Measurements from ENCODE around the gene COPS6.

The COPS6 gene

DNA sequence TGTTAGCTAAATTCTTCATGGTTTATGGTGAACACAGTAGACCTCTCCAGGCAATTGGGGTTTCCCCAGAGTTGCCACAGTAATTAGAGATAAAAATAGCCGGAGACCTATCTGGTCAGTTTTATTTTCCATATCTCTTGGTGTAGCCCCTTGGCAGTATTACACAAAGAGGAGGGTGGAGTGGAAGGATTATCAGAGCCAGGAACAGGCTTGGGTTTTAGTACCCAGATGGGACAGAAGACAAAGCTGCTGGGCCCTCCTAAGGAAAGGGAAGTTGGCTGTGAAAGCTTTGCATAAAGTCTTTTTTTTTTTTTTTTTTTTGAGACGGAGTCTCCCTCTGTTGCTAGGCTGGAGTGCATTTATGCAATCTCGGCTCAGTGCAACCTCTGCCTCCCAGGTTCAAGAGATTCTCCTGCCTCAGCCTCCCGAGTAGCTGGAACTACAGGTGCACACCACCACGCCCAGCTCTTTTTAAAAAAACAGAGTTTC lies 29.5 kb upstream of the COPS6 start:
- Histone ChIP-seq H3K9ac (no peak overlapping the region; a peak in 1 of 22 replicates), H3K9me3 (replicated peaks in 1 of 11) (no peaks in the 10 kb centered on the region), H3K4me1 (peaks cover 0 to 20% (median 0%) of the 10 kb centered on the region in 10 experiments; a peak in 5 of 20 replicates), H3K27me3 (no peaks in the 10 kb centered on the region), H4K20me1 (peaks cover 0 to 7% (median 0%) of the 10 kb centered on the region in 11 experiments; a peak in 4 of 22 replicates), H3K36me3 (peaks cover 67 to 83% (median 73%) of the 10 kb centered on the region in 11 experiments), H3K4me3 (no peak overlapping the region), H3K4me2 (peak overlapping the region in 2 of 11 experiments; percentile 39 to 52; a peak in 4 of 22 replicates), H3K27ac (no peak overlapping the region)
- TF ChIP-seq Cebpa-rat (IDR thresholded peaks at IDR 0.05), result no peak

DNA sequence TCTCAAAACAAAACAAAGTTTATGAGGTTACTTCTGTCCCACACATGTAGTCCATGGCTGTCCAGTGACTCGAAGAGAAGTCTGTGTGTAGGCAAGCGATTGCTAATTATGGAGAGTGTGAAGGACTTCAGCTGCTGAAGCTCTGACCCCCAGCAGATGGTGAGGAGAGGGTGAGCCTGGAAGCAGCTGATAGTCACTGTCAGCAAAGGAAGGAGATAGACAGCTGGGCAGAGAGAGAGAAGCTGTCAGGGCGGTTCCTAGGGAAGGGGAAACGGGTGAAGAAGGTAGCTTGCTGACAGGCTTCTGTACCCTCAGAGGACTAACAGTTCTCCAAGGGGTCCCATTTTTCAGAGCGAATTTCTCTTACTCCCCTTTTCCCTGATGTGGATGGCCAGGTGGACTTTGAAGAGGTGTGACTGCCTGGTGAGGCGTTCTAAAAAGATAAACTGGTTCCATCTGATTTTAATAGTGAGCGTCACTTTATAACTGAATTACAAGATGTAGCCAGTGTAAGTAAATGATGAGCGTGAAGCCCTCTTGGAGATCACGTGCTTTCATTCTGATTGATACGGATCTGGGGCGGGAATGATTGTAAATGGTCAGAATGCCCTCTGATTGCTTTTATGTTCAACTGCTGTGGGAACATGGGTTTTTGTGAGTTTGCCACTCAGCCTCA lies 27.1 kb upstream of the COPS6 start:
- Histone ChIP-seq H3K27me3 (no peaks in the 10 kb centered on the region), H3K4me3 (no peak overlapping the region), H3K4me2 (no peak overlapping the region), H3K9ac (no peak overlapping the region), H3K27ac (no peak overlapping the region), H3K4me1 (peaks cover 0 to 20% (median 10%) of the 10 kb centered on the region in 10 experiments; a peak in 13 of 20 replicates), H4K20me1 (peaks cover 0 to 18% (median 7%) of the 10 kb centered on the region in 11 experiments; a peak in 8 of 22 replicates), H3K9me3 (replicated peaks in 1 of 11) (no peaks in the 10 kb centered on the region), H3K36me3 (peaks cover 83 to 100% (median 93%) of the 10 kb centered on the region in 11 experiments)
- TF ChIP-seq Cebpa-rat (IDR thresholded peaks at IDR 0.05), result no peak

DNA sequence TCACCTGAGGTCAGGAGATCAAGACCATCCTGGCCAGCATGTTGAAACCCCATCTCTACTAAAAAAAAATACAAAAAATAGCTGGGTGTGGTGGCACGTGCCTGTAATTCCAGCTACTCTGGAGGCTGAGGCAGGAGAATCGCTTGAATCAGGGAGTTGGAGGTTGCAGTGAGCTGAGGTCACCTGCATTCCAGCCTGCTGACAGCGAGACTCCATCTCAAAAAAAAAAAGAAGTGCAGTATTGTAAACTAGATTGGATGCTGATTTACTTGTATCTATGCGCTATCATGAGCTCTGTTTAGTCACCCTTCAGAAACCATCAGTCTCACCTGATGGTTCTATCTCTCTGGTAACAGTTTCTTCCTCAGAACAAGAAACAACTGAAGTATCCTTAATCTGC lies 25.4 kb upstream of the COPS6 start:
- Histone ChIP-seq H3K36me3 (peaks cover 71 to 100% (median 93%) of the 10 kb centered on the region in 11 experiments), H3K27ac (no peak overlapping the region), H3K4me3 (no peak overlapping the region), H3K9me3 (replicated peaks in 1 of 11) (no peaks in the 10 kb centered on the region; a peak in 1 of 22 replicates), H3K4me2 (no peak overlapping the region), H3K27me3 (no peaks in the 10 kb centered on the region), H3K9ac (no peak overlapping the region; a peak in 2 of 22 replicates), H4K20me1 (peaks cover 0 to 25% (median 7%) of the 10 kb centered on the region in 11 experiments; a peak in 10 of 22 replicates), H3K4me1 (peaks cover 0 to 17% (median 11%) of the 10 kb centered on the region in 10 experiments; a peak in 13 of 20 replicates)
- no peak for TF ChIP-seq Cebpa-rat (IDR thresholded peaks at IDR 0.05)

DNA sequence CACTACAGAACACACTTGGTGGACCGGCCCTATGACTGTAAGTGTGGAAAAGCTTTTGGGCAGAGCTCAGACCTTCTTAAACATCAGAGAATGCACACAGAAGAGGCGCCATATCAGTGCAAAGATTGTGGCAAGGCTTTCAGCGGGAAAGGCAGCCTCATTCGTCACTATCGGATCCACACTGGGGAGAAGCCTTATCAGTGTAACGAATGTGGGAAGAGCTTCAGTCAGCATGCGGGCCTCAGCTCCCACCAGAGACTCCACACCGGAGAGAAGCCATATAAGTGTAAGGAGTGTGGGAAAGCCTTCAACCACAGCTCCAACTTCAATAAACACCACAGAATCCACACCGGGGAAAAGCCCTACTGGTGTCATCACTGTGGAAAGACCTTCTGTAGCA lies 24.6 kb upstream of the COPS6 start:
- Histone ChIP-seq H3K27me3 (no peaks in the 10 kb centered on the region), H3K9ac (no peak overlapping the region), H3K4me3 (no peak overlapping the region), H3K36me3 (peaks cover 74 to 100% (median 93%) of the 10 kb centered on the region in 11 experiments), H3K9me3 (replicated peaks in 1 of 11) (peaks cover under 1 to 7% (median 3%) of the 10 kb centered on the region in 11 experiments; a peak in 17 of 22 replicates), H3K4me2 (no peak overlapping the region), H4K20me1 (peaks cover 0 to 25% (median 7%) of the 10 kb centered on the region in 11 experiments; a peak in 10 of 22 replicates), H3K27ac (no peak overlapping the region), H3K4me1 (peaks cover 0 to 15% (median 8%) of the 10 kb centered on the region in 10 experiments; a peak in 13 of 20 replicates)
- TF ChIP-seq Cebpa-rat (IDR thresholded peaks at IDR 0.05), result no peak

DNA sequence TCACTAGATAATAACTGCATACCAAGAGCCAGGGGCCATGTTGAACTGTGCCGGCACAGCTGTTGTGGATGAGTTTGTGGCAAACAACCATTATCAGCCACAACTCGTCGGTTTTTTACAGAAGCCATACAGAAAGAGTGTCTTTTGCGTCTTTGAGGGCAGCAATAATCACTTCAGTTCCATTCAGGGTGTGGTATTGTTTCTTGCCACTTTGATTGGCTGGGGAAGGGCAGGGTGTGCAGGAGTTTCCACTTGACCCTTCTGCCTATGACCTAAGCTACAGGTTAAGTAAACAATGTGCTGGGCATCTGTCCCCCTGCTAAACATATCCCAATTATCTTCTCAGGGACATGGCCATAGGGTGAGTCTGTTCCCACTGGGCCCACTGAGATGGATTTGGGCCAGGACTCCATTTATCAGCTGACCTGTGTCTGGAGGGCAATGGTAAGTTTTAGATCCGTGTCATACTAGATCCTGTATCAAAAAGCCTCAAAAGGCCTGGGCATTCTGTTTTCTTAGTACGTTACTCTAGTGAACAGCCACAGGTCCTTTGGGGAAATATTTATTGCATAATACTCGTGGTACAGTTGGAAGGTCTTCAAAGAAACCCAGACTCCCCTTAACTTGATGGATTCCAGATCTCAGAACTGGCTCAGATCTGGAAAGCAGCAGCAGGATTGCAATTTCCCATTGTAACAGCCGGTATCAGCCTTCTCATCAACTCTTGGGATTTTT lies 23.1 kb upstream of the COPS6 start:
- Histone ChIP-seq H3K4me2 (peak overlapping the region in 7 of 11 experiments; percentile 3 to 36 (median 19); a peak in 8 of 22 replicates), H3K4me3 (no peak overlapping the region), H3K27ac (peak overlapping the region in 4 of 11 experiments; percentile 10 to 34 (median 22); a peak in 3 of 22 replicates), H3K9me3 (replicated peaks in 1 of 11) (peaks cover 15 to 22% (median 17%) of the 10 kb centered on the region in 11 experiments), H3K4me1 (peaks cover 0 to 15% (median 5%) of the 10 kb centered on the region in 10 experiments; a peak in 9 of 20 replicates), H4K20me1 (peaks cover 0 to 25% (median 7%) of the 10 kb centered on the region in 11 experiments; a peak in 10 of 22 replicates), H3K9ac (no peak overlapping the region), H3K27me3 (no peaks in the 10 kb centered on the region), H3K36me3 (peaks cover 81 to 100% (median 96%) of the 10 kb centered on the region in 11 experiments)
- TF ChIP-seq Cebpa-rat (IDR thresholded peaks at IDR 0.05), result peak in 6 of 11 experiments; percentile 6 to 84 (median 53); a peak in 8 of 22 replicates

DNA sequence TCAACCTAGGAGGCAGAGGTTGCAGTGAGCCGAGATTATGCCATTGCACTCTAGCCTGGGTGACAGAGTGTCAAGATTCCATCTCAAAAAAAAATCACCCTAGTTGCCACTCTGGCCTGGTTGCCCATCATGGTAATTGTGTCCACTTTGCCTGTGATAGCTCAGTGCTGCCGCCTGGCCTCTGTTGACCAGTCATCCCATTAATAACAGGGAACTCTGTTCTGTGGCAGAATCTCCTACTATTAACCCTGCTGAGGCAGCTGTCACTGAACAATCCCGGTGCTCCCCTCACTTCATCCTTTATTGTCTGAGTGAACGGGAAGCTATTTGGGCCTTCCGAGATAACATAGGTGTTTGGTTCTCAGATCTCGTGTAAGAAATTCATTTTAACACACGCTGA lies 21.8 kb upstream of the COPS6 start:
- Histone ChIP-seq H4K20me1 (peaks cover 0 to 25% (median 7%) of the 10 kb centered on the region in 11 experiments; a peak in 10 of 22 replicates), H3K9me3 (replicated peaks in 1 of 11) (peaks cover 28 to 35% (median 31%) of the 10 kb centered on the region in 11 experiments), H3K4me1 (peaks cover 0 to 15% (median 5%) of the 10 kb centered on the region in 10 experiments; a peak in 9 of 20 replicates), H3K9ac (no peak overlapping the region), H3K4me3 (no peak overlapping the region), H3K27me3 (peaks cover 0 to 10% (median 0%) of the 10 kb centered on the region in 11 experiments; a peak in 4 of 22 replicates), H3K4me2 (no peak overlapping the region), H3K27ac (no peak overlapping the region), H3K36me3 (peaks cover 81 to 100% (median 97%) of the 10 kb centered on the region in 11 experiments)
- TF ChIP-seq Cebpa-rat (IDR thresholded peaks at IDR 0.05), result no peak

DNA sequence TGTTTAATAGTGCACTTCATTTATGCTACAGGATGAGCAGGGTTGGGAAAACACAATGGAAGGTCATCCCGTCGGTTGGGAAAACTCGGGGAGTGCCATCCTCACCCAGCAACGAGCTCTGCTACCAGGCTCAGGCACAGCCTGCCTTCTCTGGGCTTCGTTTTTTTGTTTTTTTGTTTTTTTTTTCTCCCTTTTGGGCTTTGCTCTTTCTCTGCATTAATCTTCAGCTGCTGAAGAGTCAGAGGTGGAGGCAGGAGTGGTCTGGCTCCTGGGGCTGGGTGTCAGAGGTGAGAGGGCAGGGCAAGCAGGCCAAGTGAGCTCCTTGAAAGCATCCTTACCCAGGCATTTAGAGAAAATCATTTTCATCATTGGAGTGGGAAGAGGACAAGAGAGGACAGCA lies 18.8 kb upstream of the COPS6 start:
- H3K4me1 ChIP-seq, result peaks cover 0 to 15% (median 5%) of the 10 kb centered on the region in 10 experiments; a peak in 9 of 20 replicates
- no peak overlapping the region for H3K9ac ChIP-seq
- H3K36me3 ChIP-seq, result peaks cover 81 to 100% (median 98%) of the 10 kb centered on the region in 11 experiments
- TF ChIP-seq Cebpa-rat (IDR thresholded peaks at IDR 0.05), result no peak
- H3K4me3 ChIP-seq, result peak overlapping the region in 5 of 10 experiments; percentile 39 to 54 (median 43); a peak in 6 of 20 replicates
- H4K20me1 ChIP-seq, result peaks cover 0 to 17% (median 5%) of the 10 kb centered on the region in 11 experiments; a peak in 7 of 22 replicates
- H3K27me3 ChIP-seq, result peaks cover 0 to 10% (median 0%) of the 10 kb centered on the region in 11 experiments; a peak in 5 of 22 replicates
- H3K4me2 ChIP-seq, result no peak overlapping the region
- H3K27ac ChIP-seq, result no peak overlapping the region
- H3K9me3 ChIP-seq (replicated peaks in 1 of 11), result peaks cover 59 to 65% (median 61%) of the 10 kb centered on the region in 11 experiments

DNA sequence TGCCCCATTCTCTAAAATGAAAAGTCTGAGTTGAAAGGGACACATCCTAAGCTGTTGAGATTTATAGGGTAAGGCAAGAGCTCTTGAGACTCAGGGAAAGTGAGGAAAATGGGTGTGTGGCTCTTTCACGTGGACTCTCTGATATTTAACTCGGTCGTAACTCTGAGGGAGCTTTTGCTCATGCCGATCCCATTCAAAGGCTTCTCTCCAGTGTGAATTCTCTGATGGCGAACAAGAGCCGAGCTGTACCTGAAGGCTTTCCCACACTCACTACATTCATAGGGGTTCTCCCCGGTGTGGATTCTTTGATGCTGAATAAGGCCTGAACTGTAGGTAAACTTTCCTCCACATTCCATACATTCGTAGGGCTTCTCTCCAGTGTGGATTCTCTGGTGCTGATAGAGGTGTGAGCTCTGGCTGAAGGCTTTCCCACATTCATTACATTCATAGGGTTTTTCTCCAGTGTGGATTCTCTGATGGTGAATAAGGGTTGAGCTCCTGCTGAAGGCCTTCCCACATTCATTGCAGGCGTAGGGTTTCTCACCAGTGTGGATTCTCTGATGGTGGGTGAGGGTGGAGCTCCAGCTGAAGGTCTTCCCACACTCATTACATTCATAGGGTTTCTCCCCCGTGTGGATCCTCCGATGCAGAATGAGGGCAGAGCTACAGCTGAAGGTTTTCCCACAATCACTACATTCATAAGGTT lies 17.6 kb upstream of the COPS6 start:
- peaks cover 0 to 10% (median 0%) of the 10 kb centered on the region in 11 experiments; a peak in 5 of 22 replicates for H3K27me3 ChIP-seq
- H3K36me3 ChIP-seq, result peaks cover 82 to 100% (median 98%) of the 10 kb centered on the region in 11 experiments
- H4K20me1 ChIP-seq, result peaks cover 0 to 13% (median 7%) of the 10 kb centered on the region in 11 experiments; a peak in 7 of 22 replicates
- peaks cover 0 to 6% (median under 1%) of the 10 kb centered on the region in 10 experiments; a peak in 6 of 20 replicates for H3K4me1 ChIP-seq
- no peak overlapping the region for H3K27ac ChIP-seq
- no peak overlapping the region for H3K9ac ChIP-seq
- peaks cover 71 to 77% (median 73%) of the 10 kb centered on the region in 11 experiments for H3K9me3 ChIP-seq (replicated peaks in 1 of 11)
- no peak for TF ChIP-seq Cebpa-rat (IDR thresholded peaks at IDR 0.05)
- H3K4me2 ChIP-seq, result no peak overlapping the region
- H3K4me3 ChIP-seq, result peak overlapping the region in 9 of 10 experiments; percentile 14 to 54 (median 44); a peak in 17 of 20 replicates
